ENCODE results near the gene CD8B2. TPM values are rescaled to one million over a fixed set of nuclear protein-coding genes. Genes with fewer than 3 reads are reported as not detected.

The CD8B2 gene
- total RNA-seq: 0.11 TPM

GRCh38 chr2:106486551-106487385 lies at the start of gene CD8B2:
TSS of gene CD8B2 (plus strand) at chr2:106487364. CDS start at chr2:106487427, 63 bp downstream.

GRCh38 chr2:106468107-106468506 lies 19.1 kb upstream of the CD8B2 start, which contains the start of gene RGPD3:
TSS of gene RGPD3 (minus strand) at chr2:106468413. CDS start at chr2:106468288, 125 bp downstream.

Other genes with a start within 250 kb of the CD8B2 start
- gene RGPD3, start 19.0 kb upstream of the CD8B2 start, total RNA-seq: 1.3 TPM

Measured in camera-type eye (tissue), 1 donor.